Neural cell (in vitro differentiated cells): ENCODE data around the gene JMJD8.

ENCODE experiments used
- EZH2 ChIP-seq: fragments of 200-600, 300-800 bp; shearing (Covaris generic), sonication (generic); IDR thresholded peaks from 2 replicates; pipeline ENCODE4 v1.6.1; 2014; ENCODE audit warnings: antibody characterized with exemption, low read length, borderline replicate concordance, mild to moderate bottlenecking; ENCODE audit not compliant: insufficient read depth, poor library complexity, severe bottlenecking
- MXI1 ChIP-seq: fragments of 450-650 bp; conservative IDR thresholded peaks from 2 replicates; pipeline ENCODE4 v1.6.1; 2014; ENCODE audit warnings: antibody characterized with exemption, mild to moderate bottlenecking; ENCODE audit not compliant: poor library complexity, severe bottlenecking
- TF ChIP-seq, protein P1 (sequence below): fragments of 450-650 bp; IDR thresholded peaks from 2 replicates; pipeline ENCODE4 v1.5.1; 2014; ENCODE audit warnings: antibody characterized with exemption, mild to moderate bottlenecking, moderate library complexity; ENCODE audit not compliant: poor library complexity, severe bottlenecking

GRCh38 chr16:681746-682427 is 2.2 kb downstream of the JMJD8 start:
- TF ChIP-seq MXI1 = no peak
- TF ChIP-seq, protein P1, sequence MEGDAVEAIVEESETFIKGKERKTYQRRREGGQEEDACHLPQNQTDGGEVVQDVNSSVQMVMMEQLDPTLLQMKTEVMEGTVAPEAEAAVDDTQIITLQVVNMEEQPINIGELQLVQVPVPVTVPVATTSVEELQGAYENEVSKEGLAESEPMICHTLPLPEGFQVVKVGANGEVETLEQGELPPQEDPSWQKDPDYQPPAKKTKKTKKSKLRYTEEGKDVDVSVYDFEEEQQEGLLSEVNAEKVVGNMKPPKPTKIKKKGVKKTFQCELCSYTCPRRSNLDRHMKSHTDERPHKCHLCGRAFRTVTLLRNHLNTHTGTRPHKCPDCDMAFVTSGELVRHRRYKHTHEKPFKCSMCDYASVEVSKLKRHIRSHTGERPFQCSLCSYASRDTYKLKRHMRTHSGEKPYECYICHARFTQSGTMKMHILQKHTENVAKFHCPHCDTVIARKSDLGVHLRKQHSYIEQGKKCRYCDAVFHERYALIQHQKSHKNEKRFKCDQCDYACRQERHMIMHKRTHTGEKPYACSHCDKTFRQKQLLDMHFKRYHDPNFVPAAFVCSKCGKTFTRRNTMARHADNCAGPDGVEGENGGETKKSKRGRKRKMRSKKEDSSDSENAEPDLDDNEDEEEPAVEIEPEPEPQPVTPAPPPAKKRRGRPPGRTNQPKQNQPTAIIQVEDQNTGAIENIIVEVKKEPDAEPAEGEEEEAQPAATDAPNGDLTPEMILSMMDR = no peak
- TF ChIP-seq EZH2 = no peak
